Right lobe of liver (tissue), 6 donors: ENCODE results near the gene NAT14. TPM values are rescaled to one million over a fixed set of nuclear protein-coding genes. Genes with fewer than 3 reads are reported as not detected.

ENCODE experiments used
- ATAC-seq, 4 donors: fragments of 200-7000 bp; cut with Tn5 transposase; one replicate each; pipeline ENCODE4 v1.9.1; 2020; ENCODE audit warnings: mild to moderate bottlenecking in 4 of 4, moderate library complexity in 4 of 4
- DNase-seq, 3 donors: peaks; one replicate each; pipeline ENCODE4 v3.0.0-alpha.2; 2020
- H3K27ac ChIP-seq, 3 donors: fragments of 200-600 bp; one replicate each; pipeline ENCODE4 v1.8.0; 2022
- H3K27me3 ChIP-seq, 2 donors: fragments of 200-600 bp; one replicate each; pipeline ENCODE4 v1.8.0; 2022
- H3K36me3 ChIP-seq, 4 donors: fragments of 200-600 bp; sonication (generic) in 1 of 4; one replicate each; pipeline versions ENCODE4 v1.5.1 to v1.8.0; 2017 to 2022; ENCODE audit warnings: control low read depth in 1 of 4
- H3K4me1 ChIP-seq, 4 donors: fragments of 200-600 bp; sonication (generic) in 1 of 4; one replicate each; pipeline versions ENCODE4 v1.5.1 to v1.8.0; 2017 to 2022; ENCODE audit warnings: control low read depth in 1 of 4
- H3K4me3 ChIP-seq, 3 donors: fragments of 200-600 bp; one replicate each; pipeline ENCODE4 v1.8.0; 2022
- H3K9me3 ChIP-seq, 4 donors: fragments of 200-600 bp; sonication (generic) in 1 of 4; one replicate each; pipeline versions ENCODE4 v1.5.1 to v1.8.0; 2017 to 2022; ENCODE audit warnings: control low read depth in 1 of 4
- CTCF ChIP-seq, 4 donors: fragments of 200-600 bp in 3 of 4; fragments of 450-650 bp in 1 of 4; IDR thresholded peaks; one replicate each; pipeline versions ENCODE4 v1.5.1 to v1.8.0; 2016 to 2022; ENCODE audit warnings: antibody characterized with exemption in 4 of 4, mild to moderate bottlenecking in 2 of 4
- POLR2A ChIP-seq: fragments of 450-650 bp; IDR thresholded peaks from one replicate; pipeline ENCODE4 v1.6.1; 2017; ENCODE audit warnings: antibody characterized with exemption, mild to moderate bottlenecking
- WGBS: methylation state at CpG from one replicate; pipeline ENCODE4 v1.1.6; 2018; ENCODE audit warnings: low coverage, low lambda C conversion rate; ENCODE audit not compliant: insufficient coverage; ENCODE audit errors: missing lambda C conversion rate; 5-methylcytosine and 5-hydroxymethylcytosine counted together
- intact Hi-C, 2 donors: fragments of 100-400 bp; cut with DNase I; formaldehyde crosslinking; loops; one replicate each; pipeline versions ENCODE4 v1.11.2 to v1.14.1; 2022
- total RNA-seq, 6 experiments: library from RNA; depleted of rRNA in 2 of 6; stranded (reverse); fragments of >200 nt in 2 of 6; fragmentation: NEBNext Ultra II Directional in 3 of 6; extraction: Animal tissue kit (Norgen Biotek cat#: 25700) in 3 of 6; gene quantifications; one replicate each; pipeline versions ENCODE4 v1.1.0 to v1.2.4, GENCODE V29; 2016 to 2023
- donor health status: DM: no; HTN: yes; CAD: no.
- donor health status: DM: no; HTN: no; CAD: no.
- donor health status: DM: no; HTN: no; CAD: no.
- donor health status: DM: no; HTN: yes; CAD: no.
- donor health status: DM: no; HTN: yes; CAD: no.

The NAT14 gene
- total RNA-seq, 6 experiments from 2014 or later, result 2.5 to 6.0 (median 3.9) TPM

GRCh38 chr19:55471266-55471665 lies 13.7 kb upstream of the NAT14 start:
- no peak for ATAC-seq
- WGBS, result 93% methylated on average over 7 of the region's 13 CpGs
- intact Hi-C loops, result no loop called here
- Histone ChIP-seq H3K36me3 (no peaks in the 10 kb centered on the region), H3K27ac (no peak overlapping the region), H3K4me3 (no peak overlapping the region), H3K9me3 (no peaks in the 10 kb centered on the region), H3K27me3 (no peaks in the 10 kb centered on the region), H3K4me1 (peaks cover 0 to 25% (median 5%) of the 10 kb centered on the region in 4 donors)
- no peak for DNase-seq
- TF ChIP-seq POLR2A, result no peak
- TF ChIP-seq CTCF (IDR thresholded peaks at IDR 0.05), result no peak

- no peak for ATAC-seq
- Histone ChIP-seq H3K27ac (no peak overlapping the region), H3K27me3 (no peaks in the 10 kb centered on the region), H3K4me3 (no peak overlapping the region), H3K9me3 (no peaks in the 10 kb centered on the region), H3K4me1 (peaks cover 0 to 19% (median 5%) of the 10 kb centered on the region in 4 donors), H3K36me3 (no peaks in the 10 kb centered on the region)
- DNase-seq, result peak in 1 of 3 donors; percentile 13
- no peak for TF ChIP-seq POLR2A
- no peak for TF ChIP-seq CTCF (IDR thresholded peaks at IDR 0.05)
- intact Hi-C loops, result no loop called here
- 84% methylated on average over 5 of the region's 8 CpGs for WGBS
Observed at GRCh38 chr19:55472463-55472862, 12.5 kb upstream of the NAT14 start.

GRCh38 chr19:55473225-55474012 lies 11.6 kb upstream of the NAT14 start:
- no peaks in the 10 kb centered on the region for H3K27me3 ChIP-seq
- DNase-seq, result peak in 1 of 3 donors; percentile 18
- intact Hi-C loops, result no loop called here
- TF ChIP-seq CTCF (IDR thresholded peaks at IDR 0.05) (no peak), POLR2A (no peak)
- WGBS, result 96% methylated on average over 5 of the region's 16 CpGs
- peaks cover 0 to 17% (median 4%) of the 10 kb centered on the region in 4 donors for H3K4me1 ChIP-seq
- H3K27ac ChIP-seq, result no peak overlapping the region
- no peaks in the 10 kb centered on the region for H3K36me3 ChIP-seq
- ATAC-seq, result no peak
- H3K9me3 ChIP-seq, result no peaks in the 10 kb centered on the region
- H3K4me3 ChIP-seq, result no peak overlapping the region

- TF ChIP-seq CTCF (IDR thresholded peaks at IDR 0.05) (no peak), POLR2A (no peak)
- Histone ChIP-seq H3K27ac (no peak overlapping the region), H3K27me3 (no peaks in the 10 kb centered on the region), H3K4me1 (peaks cover 0 to 17% (median 4%) of the 10 kb centered on the region in 4 donors), H3K36me3 (no peaks in the 10 kb centered on the region), H3K4me3 (no peak overlapping the region), H3K9me3 (no peaks in the 10 kb centered on the region)
- DNase-seq (no peak), ATAC-seq (no peak)
- intact Hi-C loops, result no loop called here
- 85% methylated on average over 5 of the region's 19 CpGs for WGBS
Observed at GRCh38 chr19:55474269-55475265, 10.4 kb upstream of the NAT14 start.
